Measurements from ENCODE around the gene SEMA6D. TPM values are rescaled to one million over a fixed set of nuclear protein-coding genes. Genes with fewer than 3 reads are reported as not detected.

Gene SEMA6D
- total RNA-seq, 1 donor from 2014 or later = 34.9 TPM

DNA sequence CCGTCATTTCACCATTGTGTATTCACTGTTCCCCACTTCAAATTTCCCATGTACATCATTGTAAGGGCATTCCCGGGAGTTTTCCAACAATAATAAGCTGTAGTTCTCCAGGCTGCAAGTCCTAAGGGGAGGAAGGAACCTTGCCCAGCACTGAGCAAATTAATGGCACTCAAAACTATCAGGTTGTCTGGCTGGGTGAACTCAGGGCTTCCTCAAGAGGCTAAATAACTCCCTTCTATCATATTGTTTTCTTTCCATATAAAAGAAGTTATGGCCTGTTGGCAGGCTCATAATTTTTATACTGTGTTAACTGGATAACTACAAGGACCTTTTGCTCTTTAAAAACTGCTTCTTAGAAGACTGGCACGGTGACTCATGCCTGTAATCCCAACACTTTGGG lies 71.4 kb downstream of the SEMA6D start:
- peak; percentile 12 for DNase-seq

DNA sequence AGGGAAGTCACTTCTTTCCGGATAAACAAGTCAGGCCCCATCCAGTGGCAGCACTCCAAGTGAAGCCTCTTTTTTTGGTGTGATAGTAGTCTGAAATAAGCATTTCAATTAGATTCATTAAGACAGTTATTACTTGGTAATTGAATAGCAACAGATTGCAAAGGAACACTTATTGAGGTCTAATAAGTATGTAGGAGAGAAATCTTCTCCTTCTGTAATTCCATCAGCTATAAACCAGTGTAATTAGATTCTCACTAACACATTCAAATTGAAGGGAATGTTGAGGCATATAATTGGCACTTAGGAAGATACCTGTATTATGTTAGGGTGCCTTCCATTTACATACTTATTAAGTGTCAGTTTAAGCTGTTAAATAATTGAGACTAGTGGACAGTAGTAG lies 73.9 kb downstream of the SEMA6D start:
- DNase-seq = no peak

DNA sequence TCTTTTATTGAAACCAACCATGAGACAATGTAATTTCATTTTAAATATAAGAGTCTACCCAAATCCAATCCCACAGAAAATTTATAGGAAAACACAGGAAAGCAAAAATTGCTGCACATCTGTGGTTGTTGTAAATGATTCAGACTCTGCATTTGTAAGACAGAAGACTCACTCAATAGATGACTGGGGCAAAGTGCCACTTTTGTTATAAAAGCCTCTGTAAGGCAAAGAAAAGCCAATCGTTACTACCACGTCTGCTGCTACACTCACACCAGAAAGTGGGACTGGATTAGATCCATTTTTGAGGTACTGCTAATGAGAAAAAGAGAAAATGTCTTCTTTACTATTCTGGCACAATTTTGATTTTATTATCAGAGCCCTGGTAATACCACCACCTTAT lies 74.9 kb downstream of the SEMA6D start:
- DNase-seq = no peak

DNA sequence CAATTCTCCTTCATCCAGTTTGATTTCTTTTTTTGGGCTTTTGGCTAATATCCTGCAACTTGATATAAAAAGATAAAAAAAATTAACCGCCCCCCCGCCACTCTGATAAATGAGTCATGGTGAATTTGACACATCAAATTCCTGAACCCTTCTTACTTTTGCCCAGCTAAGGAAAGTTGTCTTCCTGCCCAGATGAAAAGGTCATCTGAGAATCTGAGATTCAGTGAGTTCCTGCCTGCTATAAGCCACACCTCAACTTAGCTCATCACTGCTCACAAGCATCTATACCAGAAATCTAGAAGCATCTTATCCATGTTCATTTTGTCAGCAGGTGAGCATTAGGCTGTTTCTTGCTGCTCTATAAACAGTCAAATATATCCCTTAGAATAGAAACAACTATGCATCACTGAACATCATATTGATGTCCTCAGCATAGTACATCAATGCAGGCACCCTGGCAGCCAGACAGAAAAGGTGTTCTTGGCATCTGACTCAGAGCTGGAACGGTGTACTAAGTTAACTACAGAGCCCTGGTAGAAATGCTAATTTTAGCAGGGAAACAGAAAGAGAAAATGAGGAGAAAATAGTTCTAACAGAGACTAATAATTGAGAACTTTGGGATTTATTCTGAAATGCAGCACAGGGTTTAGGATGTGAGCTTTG lies 77.1 kb downstream of the SEMA6D start:
- no peak for DNase-seq

DNA sequence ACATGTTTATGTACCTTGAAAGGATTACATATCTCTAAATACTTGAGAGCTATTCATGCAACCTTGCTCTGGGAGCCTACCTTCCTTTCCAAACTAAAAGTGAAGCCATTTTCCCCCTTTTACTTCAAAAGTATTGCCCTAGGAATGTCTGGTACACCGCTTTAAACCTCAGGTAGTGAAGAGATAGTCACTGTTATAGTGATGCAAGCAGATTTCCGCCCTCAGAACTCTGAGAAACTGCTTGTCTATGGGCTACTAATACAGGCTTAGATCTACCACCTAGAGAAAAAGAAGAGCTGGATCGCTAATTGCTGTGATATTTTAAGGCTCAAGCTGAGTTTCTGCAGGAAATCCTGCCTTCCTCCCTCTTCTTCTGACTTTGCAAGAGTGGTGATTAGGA lies 78.6 kb downstream of the SEMA6D start:
- DNase-seq = no peak

DNA sequence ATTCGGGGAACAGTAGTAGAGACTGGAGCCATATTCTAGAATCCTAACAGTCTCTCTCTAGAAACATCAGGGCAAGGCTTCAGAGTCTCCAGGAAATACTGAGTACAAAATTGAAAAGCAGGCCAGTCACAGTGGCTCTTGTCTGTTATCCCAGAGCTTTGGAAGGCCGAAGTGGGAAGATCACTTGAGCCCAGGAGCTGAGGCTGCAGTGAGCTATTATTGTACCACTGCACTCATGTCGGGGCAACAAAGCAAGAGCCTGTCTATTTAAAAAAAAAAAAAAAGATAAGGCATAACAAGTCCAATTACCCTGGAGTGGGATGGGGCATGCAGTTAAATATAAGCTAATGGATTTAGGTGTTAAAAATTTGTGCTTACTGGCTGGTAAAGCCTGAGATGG lies 79.0 kb downstream of the SEMA6D start:
- peak; percentile 31 for DNase-seq

DNA sequence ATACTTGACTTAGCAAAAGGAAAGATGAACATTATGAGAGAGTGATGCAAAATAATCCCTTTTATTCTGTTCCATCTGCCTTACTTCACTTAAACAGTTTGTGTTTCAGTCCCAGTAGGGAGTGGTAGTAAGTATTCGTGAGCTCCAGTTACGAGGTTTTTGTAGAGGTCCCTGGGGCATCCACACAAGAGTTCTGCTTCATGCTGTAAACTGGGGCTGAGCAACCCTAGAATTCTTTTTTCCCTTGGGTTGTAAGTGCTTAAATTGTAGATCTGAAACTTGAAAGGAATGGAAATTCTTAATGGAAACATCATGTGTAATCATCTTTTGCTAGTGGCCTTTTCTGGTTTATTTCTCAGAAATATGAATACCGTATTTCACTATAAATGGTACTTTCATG lies 79.5 kb downstream of the SEMA6D start:
- peak; percentile 53 for DNase-seq

DNA sequence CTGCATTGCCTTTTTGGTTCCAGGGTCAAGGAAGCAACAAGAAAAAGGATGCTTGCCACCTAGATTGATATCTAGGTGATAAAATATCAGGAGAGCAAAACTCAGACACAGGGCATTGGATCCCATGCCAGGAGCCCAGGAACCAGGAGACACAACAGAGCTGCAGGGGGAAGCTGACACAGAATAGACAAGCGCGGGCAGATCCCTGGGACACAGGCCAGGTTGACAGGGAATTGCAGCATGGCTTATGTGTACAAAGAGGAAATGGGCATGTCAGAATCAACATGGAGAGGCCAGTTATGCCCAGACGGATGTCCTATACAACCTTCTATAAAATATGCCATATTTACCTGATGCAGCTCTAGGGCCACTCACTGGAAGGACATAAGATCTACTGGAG lies 84.2 kb downstream of the SEMA6D start:
- DNase-seq = no peak

DNA sequence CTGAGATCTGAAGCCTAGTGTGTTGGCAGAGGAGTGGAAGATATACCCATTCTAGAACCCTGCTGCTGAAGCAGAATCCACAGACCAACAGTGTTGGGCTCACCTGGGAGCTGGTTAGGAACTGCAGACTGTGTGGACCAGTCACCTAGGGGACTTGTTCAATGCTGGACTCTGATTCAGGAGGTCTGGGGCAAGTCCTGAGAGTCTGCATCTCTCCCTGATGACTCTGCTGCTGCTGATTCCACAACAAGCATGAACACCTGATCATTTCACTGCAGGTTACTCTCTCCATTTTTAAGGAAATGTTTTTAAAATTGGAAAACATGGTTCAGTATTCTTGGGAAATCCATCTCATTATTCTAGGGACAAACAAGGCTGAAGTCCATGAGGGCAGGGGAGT lies 84.9 kb downstream of the SEMA6D start:
- no peak for DNase-seq

DNA sequence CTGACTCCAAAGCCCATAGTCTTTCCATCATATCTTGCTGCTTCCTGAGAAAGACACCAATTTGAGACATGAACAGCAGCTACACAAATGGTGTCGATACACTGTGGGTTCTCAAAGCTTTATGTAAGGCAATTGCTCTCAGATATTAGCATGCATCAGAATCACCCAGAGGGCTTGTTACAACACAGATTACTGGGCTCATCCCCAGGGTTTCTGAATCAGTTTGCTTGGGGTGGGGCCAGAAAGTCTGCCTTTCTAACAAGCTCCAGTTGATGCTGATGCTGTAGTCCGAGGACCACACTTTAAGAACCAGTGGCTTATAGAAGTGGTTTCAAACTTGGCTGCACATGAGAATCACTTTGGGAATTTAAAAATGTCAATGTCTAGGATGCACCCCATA lies 86.5 kb downstream of the SEMA6D start:
- no peak for DNase-seq

DNA sequence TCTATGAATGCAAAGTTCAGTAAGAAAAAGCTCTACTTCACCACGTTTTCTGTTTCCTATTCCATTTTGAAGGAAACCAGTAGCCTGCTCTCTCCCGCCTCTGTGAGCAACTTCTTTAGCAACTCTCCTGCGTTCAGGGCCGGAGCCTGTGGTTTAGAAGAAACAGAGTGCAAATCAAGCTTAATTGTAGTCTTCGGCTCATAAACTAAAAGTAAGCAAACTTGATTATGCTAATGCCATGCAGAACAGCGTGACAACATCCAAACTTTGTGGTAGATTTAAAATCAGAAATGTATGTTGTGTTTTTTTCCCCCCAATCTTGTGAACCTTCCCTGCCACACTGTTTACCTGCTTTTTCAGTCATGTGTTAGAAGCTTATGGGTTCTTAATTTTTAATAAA lies 87.4 kb downstream of the SEMA6D start:
- DNase-seq = no peak

DNA sequence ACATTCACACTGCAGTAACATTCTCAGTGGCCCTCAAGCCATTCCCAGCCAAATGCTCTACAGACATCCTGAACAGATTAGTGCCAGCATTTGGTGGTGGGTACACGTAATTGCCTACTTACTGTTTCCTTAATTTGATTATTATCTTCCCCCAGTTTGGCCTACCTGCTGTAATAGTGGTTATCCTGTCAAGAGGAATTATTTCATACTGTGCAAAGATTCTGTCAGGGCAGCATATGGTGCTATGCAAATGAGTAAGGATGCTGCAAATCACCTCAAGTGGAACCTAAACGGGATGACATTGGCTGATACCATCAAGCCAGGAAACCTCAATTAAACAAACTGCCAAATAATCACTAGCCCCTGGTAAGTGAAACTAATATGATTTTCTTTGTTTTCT lies 88.7 kb downstream of the SEMA6D start:
- DNase-seq = no peak

DNA sequence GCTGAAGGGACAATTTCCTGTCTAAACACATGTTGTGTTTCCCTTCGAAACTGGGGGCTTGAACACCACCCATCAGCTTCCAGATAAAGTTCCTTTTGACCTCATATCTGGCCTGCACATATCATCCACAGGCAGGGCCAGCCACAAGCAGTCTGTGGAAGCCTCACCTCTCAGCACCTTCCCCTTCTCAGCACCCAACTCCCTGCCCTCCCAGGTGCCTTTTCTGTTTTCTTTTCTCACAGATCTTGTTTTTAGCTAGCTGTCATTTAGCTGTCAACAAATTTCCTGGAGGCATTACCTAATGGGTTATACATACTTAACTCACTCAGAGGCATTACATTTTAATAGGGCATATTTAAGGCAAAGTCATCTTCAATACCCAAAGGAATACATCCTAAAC lies 93.9 kb downstream of the SEMA6D start:
- no peak for DNase-seq

DNA sequence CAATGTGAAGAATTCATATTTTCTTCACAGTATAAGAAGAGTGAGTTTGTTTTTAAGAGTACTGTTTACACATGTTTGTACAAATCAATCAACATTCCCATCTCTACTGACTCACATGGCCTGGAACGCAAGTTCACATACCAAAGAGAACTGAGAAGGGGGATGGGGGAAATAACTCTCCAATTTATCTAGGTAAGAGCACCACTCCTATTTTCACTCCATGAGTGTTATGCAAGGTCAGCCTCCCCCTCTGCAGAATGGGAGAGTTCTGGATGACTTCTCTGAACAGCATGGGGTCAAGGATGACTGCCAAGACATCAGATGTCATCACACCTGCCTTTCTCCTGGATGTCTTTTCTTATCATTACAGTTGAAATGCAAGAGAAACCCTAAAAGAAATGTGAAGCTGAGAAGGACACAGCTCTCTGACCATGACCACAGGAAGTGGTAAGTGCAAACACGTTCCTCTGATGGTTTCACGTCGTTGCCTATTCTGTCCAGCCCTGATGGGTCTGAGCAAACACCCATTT lies 95.2 kb downstream of the SEMA6D start:
- no peak for DNase-seq

DNA sequence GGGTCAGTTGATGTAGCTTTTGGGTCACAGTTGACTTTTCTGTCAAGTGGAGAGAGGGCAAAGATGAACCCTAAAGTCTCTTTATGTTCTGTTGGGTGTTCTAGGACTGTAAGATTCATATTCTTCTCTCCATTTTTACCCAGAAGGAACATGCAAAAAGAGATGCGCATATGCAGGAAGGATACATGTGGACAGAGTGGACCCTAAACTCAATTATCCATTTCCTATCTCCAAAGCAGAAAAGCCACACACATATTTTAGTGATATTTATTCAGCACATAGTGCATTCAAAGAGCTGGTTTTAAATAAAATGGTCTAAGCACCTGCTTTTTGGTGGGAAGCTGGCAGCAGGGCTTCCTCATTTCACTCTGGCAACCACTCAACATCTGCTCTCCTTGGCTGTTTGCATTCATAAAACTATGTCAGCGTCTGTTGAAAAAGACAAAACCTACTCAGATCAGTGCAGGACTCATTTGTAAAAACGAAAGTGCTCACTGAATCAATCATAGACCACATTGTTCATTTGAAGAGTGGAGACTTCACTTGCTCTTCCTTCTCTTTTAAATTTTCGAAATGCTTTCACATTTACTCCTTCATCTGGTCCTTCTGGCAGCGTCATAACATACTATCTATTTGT lies 96.6 kb downstream of the SEMA6D start:
- no peak for DNase-seq

DNA sequence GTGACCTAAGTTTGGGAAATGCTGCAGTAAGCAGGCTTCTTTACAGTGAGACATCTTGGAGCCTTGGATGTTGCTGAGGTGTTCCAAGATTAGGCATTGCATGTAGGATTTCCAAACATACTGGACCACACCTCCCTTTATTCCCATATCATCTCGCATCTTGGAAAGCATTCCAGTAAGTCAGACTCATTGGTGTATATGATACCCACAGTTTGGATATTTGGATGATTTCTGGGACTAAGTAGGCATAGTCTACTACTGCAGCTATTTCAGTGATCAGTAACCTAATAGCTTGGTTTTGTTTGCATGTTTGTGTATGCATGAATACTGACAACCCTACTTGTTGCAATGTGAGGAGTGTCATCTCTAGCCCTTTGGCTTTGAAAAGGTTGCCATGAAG lies 97.3 kb downstream of the SEMA6D start:
- no peak for DNase-seq

DNA sequence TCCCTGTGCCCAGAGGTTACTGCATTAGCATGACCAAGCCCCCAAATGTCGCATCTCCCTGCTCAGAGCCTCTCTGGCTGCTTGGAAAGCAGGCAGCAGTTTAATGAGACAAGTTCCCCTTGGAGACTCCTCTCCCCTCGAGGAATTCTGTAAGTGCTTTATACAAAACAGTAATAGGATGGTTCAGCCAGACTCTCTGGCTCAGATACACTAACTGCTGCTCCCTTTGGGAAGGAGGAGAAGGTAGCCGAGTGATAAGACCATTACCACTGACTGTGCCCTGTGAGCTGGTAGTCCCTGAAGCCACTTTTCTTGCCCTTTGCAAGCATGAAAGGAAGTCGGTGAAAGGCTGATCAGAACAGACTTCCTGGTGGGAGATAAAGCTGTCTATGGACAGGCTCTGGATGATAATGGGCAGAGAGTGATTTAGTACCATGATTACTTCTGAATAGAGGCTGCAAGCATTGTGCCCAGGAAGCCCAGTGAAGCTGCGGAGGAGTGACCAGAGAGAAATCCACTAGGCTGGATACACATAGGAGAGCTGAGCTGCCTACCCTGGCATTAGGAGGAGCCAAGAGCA lies 100.8 kb downstream of the SEMA6D start:
- DNase-seq = no peak

DNA sequence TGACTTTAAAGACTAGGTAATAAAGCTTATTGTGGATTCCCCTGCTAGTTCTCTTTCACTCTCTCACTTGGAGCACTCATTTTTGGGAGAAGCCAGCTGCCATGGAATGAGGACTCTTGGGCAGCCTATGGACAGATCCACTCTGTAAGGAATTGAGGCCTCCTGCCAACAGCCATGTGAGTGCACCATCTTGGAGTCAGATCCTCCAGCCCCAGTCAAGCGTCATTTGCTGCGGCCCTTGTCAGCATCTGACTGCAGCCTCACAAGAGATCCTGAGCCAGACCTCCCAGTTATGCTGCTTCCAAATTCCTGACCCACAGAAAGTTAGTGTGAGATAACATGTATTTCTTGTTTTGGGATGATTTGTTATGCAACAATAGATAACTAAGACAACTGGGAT lies 101.9 kb downstream of the SEMA6D start:
- DNase-seq = no peak

DNA sequence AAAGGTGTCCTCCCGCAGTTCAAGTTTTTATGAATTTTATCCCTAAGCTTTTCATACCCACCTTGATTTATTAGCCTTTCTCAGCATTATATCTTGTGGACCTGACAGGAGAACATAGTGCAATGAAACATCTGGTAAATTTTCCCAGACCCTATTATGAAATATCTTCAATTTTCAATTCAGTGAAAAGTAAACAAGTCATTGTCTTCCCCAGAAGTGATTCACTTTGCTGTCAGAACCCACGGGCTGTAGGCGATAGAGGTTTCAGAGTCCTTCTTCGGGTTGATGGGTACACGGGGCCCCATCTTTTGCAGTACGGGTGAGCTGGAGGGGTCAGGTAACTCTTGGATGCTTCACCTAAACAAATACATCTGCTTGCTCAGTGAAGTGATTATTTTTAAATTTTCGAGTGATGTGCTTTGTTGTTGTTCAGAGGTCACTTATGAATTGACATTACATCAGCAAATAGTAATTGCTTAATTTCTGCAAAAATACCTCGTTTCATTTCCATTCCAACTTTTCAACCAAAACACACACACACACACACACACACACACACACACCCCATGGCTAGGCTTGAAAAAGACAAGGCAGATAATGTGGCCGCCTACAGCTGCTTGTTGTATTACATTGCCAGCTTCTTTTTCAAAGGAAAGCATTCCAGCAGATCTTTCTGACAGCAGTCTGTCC lies 102.9 kb downstream of the SEMA6D start:
- DNase-seq = peak; percentile 35

DNA sequence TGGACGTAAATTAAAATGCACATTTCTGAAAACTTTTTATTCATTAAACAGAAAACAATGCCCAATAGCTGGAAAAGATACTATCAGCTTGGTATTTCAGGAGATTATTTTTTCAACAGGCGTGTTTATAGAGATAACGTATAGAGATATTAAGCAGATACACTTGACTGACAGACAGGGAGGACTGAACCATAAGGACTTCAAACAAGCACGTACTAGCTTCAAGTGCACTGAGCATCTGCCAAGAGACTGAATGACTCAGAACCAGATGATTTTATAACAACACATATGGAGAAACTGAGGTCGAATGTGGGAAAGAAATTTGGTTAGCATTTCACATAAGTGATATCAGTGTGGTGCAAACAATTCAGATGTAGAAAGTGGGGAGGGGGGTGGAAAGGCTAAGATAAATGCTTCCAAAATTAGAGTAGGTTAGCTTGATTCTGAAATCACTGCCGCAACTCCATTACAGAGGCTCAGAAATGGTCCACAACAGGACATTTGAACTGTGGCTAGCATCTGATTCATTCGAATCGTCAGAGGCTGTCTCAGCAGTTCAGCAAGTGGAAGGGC lies 103.5 kb downstream of the SEMA6D start:
- peak; percentile 31 for DNase-seq

DNA sequence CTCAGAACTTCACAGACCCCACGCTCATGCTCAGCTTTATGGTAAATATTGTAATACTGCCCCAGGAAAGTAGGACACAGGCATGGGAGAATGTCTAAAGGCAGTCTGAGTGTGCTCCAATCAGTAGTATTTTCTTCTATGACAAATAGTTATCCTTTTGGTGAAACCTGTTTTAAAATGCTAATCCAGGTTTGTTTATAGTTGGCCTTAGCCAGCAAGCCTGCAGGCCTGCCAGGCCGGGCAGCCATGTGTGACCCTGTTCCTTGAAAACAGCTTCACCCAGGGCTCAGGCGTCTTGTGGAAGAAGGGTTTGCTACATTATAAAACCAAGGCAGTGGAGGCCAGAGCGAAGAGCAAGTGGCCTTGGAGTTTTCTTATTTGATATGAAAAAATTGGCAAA lies 104.7 kb downstream of the SEMA6D start:
- DNase-seq = no peak

All from tongue (tissue), 2 donors.